Activated T-cell treated with anti-CD3 and anti-CD28 coated beads for 4 hours (primary cell): ENCODE results near the gene TYW1.
"Not testable (repeated sequence)": the region's sequence is repeated elsewhere in the genome, so short reads cannot be mapped to it uniquely, and the experiment has no call there.

Experiments
- DNase-seq: peaks from one replicate; pipeline ENCODE4 v3.0.0-alpha.2; 2020

The TYW1 gene

DNA sequence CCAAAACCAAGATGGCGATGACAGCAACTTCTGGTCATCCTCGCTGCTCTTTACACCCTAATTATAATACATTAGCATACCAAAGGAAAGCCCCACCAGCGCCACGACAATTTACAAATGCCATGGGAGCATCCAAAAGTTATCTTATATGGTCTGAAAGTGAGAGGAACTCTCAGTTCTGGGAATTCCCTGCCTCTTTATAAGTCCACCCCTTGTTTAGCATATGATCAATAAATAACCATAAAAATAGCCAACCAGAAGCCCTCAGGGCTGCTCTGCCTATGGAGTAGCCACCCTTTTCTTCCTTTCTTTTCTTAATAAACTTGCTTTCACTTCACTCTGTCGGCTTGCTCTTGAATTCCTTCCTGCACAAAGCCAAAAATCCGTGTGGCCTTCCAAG lies 262.7 kb downstream of the TYW1 start:
- not testable (repeated sequence) for DNase-seq

DNA sequence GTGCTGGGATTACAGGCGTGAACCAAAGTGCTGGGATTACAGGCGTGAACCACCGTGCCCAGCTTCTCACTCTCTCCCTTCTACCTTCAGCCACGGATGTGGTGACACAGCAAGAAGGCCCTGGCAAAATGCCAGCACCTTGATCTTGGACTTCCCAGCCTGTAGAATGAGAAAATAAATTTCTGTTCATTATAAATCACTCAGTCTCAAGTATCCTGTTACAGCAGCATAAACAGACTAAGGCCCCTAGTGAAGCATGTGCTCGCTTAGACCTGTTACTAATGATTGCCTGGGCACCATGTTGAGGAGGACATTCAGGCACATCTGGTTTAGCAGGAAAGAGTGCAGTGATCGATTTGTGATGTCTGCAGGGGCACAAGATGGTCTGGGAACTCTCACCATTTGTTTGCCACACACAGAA lies 263.5 kb downstream of the TYW1 start:
- DNase-seq: not testable (repeated sequence)

DNA sequence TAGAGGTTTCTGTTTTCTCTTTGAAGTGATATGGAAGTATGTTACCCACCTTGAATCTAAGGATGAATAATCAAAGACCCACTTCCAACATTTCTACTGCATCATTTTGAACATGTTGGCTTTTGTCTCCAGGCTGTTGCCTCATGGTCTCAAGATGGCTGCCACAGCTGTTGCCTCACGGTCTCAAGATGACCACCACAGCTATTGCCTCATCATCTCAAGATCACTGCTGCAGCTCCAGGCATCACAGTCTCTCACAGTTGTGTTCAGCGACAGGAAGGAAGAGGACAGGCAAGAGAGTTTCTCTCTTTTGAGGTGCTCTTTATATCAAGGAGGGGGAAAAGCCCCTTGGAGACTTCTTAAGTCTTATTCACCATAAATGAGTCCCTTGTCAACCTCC lies 267.4 kb downstream of the TYW1 start:
- not testable (repeated sequence) for DNase-seq

DNA sequence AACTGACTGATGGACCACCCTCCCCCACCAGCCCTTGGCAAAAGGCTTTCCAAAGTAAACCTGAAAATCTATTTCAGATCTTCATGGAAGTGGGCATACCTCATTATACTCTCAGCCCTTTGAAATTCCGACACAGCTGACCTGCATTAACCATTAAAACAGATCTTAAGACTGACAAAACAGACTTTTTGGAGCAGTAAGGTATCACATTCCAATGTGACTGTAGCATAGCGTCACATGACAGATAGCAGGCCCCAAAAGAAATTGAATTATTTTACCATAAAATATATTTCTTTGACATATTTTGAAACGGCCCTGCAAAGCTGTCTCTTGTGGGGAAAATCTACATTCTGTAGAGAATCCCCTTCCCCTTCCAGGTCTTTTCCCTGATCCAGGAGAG lies 269.4 kb downstream of the TYW1 start:
- DNase-seq: not testable (repeated sequence)

DNA sequence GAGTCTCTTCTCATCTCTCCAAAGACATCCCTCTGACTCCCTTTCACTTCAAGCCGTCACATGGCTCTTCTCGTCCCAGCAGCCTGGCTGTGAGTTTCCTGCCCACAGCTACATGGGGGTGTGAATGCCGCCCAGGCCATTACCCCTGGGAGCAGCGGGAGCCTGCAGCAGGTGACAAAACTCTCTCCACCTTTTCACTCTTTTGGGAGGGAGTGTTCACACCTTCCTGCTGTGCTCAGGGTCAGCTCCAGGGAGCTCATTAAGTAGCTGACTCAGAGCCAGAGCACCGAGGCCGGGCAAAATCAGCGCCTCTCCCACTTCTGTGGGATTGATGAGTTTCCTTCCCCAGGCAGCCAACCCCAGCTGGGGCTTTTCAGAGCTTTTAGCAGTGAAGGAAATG lies 271.3 kb downstream of the TYW1 start:
- no peak for DNase-seq

DNA sequence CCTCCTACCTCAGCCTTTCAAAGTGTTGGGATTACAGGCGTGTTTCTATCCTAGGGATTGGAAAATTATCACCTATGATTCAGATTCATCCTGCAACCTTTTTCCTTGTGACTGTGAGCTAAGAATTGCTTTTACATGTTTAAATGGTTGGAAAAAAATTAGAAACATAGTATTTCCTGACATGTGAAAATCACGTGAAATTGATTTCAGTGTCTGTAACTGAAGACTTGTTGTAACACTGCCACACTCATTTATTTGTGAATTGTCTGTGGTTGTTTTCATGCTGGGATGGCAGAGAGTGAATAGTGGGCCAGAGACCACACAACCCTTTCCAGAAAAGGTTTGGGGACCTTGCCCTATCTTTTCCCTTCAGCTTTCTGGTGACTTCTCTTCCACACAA lies 273.3 kb downstream of the TYW1 start:
- not testable (repeated sequence) for DNase-seq
